ENCODE measurements around the gene NOS3. TPM values are rescaled to one million over a fixed set of nuclear protein-coding genes. Genes with fewer than 3 reads are reported as not detected.

Gene NOS3
- total RNA-seq, 2 experiments from 2014 or later = 21.6 to 22.3 TPM

DNA sequence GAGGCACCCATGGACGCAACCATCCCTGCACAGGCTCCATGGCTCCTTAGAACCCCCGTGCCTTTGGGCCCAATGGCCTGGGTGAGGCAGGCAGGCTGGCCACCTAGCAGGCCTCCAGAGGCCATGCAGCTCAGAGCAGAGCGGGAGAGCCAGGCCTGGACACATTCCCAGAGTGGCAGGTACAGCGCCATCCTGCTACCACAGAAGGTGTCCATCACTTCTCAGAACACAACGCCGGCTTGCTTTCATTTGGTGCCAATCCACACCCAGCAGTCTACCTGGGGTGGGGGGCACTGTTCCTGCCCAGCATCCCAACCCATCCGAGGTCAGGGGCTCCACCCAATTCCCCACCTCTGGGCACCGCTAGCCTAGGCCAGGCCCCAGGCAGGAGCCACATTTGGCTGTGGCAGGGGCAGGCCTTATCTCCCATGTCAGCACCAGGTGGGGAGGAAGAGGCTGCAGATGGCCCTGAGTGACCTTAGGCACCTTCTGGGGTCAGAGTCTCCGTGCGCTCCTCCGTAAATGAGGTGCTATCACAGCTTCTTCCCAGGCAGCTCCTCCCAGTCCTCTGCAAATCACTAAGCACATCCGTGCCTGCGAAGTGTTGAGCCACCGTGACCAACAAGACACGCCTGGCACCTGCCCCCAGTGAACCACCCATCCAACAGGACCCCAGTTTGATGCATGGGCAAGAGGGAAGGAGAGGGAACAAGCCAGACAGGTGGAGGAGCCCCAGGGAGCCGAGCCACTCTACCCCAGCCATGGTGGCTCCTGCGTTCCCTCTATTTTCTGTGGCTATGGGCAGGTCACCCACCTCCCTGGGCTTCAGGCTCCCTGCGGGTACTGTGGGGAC lies 26.9 kb upstream of the NOS3 start:
- Mint-ChIP-seq H3K27me3 (peaks cover 21% of the 10 kb centered on the region), H3K27ac (no peak overlapping the region), H3K4me1 (peaks cover 13% of the 10 kb centered on the region), H3K9me3 (no peaks in the 10 kb centered on the region), H3K4me3 (no peak overlapping the region), H3K36me3 (ENCODE audit: low read depth) (no peaks in the 10 kb centered on the region)
- POLR2A ChIA-PET = no interaction called here
- DNase-seq = no peak
- CTCF ChIA-PET = interaction anchor here (0.6 to 2.1 kb wide), 12 partner anchors 15 to 795 kb away, joined by 3 to 11 read pairs (median 4); no protein-coding TSS in a partner anchor

DNA sequence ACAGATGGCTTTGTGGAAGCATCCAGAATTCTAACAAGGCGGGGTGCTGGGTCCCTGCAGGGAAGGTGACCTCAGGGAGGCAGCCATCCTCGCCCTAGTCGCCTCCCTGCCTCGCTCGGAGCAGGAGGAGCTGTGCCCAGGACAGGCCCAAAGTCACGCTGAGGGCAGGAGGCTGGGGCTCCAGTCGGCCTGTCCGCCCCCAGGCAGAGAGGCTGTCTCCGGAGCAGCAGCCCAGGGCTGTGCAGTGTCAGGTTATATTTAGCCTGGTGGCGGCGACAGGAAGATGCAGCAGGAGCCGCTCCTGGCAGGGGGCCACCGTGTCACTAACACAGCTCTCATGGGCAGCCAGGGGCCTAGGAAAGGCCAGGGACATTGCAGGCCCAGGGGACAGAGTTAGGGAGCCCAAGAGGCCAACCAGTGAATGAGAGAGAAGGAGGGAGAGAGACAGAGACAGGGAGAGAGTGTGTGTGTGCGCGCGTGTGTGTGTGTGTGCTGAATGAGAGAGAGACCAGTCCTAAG lies 26.2 kb upstream of the NOS3 start:
- DNase-seq = no peak
- ChIA-PET CTCF (interaction anchor here (1.5 kb wide), 1 partner anchor 27 kb away, joined by 3 read pairs; no protein-coding TSS in a partner anchor), POLR2A (no interaction called here)
- Mint-ChIP-seq H3K27me3 (peaks cover 15% of the 10 kb centered on the region), H3K4me3 (no peak overlapping the region), H3K9me3 (no peaks in the 10 kb centered on the region), H3K27ac (no peak overlapping the region), H3K36me3 (ENCODE audit: low read depth) (no peaks in the 10 kb centered on the region), H3K4me1 (peaks cover 13% of the 10 kb centered on the region)

DNA sequence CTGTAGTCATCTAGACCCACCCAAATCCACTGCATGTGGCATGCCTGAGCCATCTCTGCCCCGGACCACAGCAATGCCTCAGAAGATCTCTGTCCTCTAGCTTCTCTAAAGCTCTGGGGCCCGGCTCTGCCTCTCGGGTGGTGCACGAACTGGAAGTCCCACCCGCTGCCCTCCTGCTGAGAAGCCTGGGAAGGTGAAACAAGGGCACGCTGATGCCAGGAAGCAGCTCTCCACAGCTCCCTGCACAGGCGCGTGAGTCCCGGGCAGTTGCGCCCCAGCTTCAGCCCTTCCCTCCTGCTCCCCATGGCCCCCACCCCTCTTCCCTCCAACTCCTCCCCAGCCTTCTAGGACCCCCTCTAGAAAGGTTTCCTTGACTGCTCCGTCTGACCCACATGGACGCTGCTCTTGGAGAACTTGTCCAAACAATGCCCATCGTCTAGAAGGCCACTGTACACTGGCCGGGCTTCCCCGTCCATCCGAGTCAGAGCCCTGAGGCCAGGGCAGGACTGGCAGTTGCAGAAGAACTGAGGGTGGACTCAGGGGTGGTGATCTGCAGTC lies 25.5 kb upstream of the NOS3 start:
- Mint-ChIP-seq H3K27ac (no peak overlapping the region), H3K9me3 (no peaks in the 10 kb centered on the region), H3K4me3 (no peak overlapping the region), H3K4me1 (peaks cover 10% of the 10 kb centered on the region), H3K36me3 (ENCODE audit: low read depth) (no peaks in the 10 kb centered on the region), H3K27me3 (peaks cover 11% of the 10 kb centered on the region)
- POLR2A ChIA-PET = no interaction called here
- CTCF ChIA-PET = interaction anchor here (1.5 kb wide), 1 partner anchor 28 kb away, joined by 3 read pairs; no protein-coding TSS in a partner anchor
- DNase-seq = no peak

DNA sequence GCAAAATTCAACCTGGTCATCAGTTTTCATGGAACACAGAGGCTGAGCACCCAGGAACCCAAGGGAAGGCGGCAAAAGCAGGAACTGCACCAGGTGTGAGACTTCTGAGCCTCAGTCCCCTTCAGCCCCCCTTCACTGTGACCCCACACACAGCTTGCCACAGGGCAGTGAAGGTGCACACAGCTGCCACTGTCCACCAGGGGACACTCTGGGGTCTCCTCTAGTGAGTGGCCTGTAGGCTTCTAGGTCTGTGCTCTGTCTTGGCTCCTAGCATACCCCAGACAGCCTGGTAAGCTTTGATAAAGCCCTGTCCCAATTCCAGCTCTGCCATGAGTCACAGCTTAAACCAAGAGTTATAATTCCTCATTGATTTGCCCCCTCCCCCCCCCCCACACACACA lies 24.8 kb upstream of the NOS3 start:
- Mint-ChIP-seq H3K4me3 (no peak overlapping the region), H3K36me3 (ENCODE audit: low read depth) (no peaks in the 10 kb centered on the region), H3K9me3 (no peaks in the 10 kb centered on the region), H3K27ac (no peak overlapping the region), H3K4me1 (peaks cover 7% of the 10 kb centered on the region), H3K27me3 (peaks cover 8% of the 10 kb centered on the region)
- ChIA-PET POLR2A (no interaction called here), CTCF (interaction anchor here (0.8 to 1.5 kb wide), 2 partner anchors 28 to 31 kb away, joined by 3 read pairs; no protein-coding TSS in a partner anchor)
- DNase-seq = no peak

DNA sequence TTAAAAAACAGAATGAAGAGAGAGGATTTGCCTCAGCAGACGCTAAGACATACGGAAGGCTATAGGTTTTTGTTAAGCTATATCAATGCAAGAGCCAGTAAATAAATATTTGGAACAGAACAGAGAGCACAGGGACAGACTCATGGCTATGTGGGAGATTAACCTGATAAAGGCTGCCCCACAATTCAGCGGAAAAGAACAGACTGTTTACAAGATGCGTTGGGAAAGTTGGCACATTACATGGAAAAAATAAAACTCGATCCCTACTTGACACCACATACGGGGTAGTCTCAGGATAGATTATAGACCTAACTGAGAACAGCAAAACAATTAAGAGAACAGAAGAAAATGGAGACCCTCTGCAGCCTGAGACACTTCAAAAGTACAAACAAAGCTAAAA lies 23.5 kb upstream of the NOS3 start:
- peaks cover 8% of the 10 kb centered on the region for H3K27me3 Mint-ChIP-seq
- no peak for DNase-seq
- no peak overlapping the region for H3K27ac Mint-ChIP-seq
- ChIA-PET POLR2A (no interaction called here), CTCF (no interaction called here)
- no peaks in the 10 kb centered on the region for H3K36me3 Mint-ChIP-seq (ENCODE audit: low read depth)
- H3K4me1 Mint-ChIP-seq = peaks cover 6% of the 10 kb centered on the region
- no peak overlapping the region for H3K4me3 Mint-ChIP-seq
- H3K9me3 Mint-ChIP-seq = no peaks in the 10 kb centered on the region

DNA sequence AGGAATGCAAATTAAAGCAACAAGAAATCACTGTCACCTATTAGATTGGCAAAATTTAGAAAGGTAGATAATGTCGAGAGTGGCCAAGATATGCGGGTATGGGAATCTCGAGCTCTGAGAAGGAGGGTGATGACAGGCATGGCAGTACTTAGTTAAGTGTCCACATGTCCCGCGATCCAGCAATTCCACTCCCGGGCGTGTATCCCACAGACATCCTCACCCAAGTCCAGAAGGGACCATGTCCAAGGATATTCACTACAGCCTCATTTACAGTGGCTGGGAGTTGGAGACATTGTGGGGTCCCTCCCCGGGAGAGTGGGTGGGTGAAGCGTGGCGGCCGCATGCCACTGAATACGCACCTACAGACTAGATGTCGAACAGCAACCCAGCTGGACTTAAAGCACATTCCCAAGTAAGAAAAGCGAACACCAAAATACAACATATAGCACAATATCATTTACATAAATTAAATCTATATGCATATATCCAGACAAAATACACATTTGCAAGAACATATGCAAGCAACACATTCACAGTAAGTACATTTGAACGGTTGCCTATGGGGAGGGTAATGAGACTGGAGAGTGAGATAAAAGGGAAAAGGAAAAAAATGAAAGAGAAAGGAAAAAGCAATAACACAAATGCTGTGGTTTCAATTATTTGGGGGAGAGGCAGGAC lies 22.6 kb upstream of the NOS3 start:
- POLR2A ChIA-PET = no interaction called here
- H3K27me3 Mint-ChIP-seq = peaks cover 8% of the 10 kb centered on the region

DNA sequence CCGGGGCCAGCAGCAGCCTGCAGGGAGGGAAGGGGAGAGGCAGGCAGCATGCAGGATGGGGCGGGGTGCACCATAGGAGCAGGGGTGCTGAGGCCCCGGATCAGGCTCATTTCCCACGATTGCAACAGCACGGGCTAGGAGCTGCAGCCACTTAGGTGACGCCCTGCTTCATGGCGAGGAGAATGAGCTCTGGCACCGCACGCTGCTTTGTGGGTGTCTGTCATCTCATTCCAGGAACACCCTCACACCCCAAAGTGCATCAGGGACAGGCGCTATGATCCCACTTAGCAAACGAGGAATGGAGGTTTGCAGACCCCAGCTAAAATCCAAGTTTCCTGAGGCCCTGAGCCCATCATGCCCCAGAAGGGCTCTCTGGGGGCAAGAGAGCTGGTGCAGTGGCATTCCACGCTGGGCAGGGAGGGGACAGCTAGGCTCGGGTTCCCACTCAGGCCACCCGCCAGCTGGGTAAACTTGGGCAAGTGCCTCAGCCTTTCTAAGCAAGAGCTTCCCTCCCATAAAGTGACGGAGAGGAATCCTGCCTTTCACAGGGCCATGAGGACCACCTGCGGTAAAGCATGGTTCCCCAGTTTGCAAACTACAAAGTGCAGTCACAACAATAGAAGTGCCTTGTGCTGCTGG lies 22.0 kb upstream of the NOS3 start:
- no peak overlapping the region for H3K27ac Mint-ChIP-seq
- DNase-seq = no peak
- no peak overlapping the region for H3K4me3 Mint-ChIP-seq
- ChIA-PET CTCF (interaction anchor here (1.0 to 1.4 kb wide), 4 partner anchors 15 to 49 kb away, joined by 3 read pairs; no protein-coding TSS in a partner anchor), POLR2A (no interaction called here)
- peaks cover 15% of the 10 kb centered on the region for H3K4me1 Mint-ChIP-seq
- H3K27me3 Mint-ChIP-seq = peaks cover 8% of the 10 kb centered on the region
- no peaks in the 10 kb centered on the region for H3K9me3 Mint-ChIP-seq
- H3K36me3 Mint-ChIP-seq (ENCODE audit: low read depth) = no peaks in the 10 kb centered on the region

More for the DNA sequence above, 22.6 kb upstream of the NOS3 start:
- CTCF ChIA-PET = interaction anchor here (1.4 kb wide), 1 partner anchor 42 kb away, joined by 3 read pairs; no protein-coding TSS in a partner anchor
- Mint-ChIP-seq H3K27ac (no peak overlapping the region), H3K36me3 (ENCODE audit: low read depth) (no peaks in the 10 kb centered on the region), H3K4me3 (no peak overlapping the region), H3K9me3 (no peaks in the 10 kb centered on the region), H3K4me1 (peaks cover 9% of the 10 kb centered on the region)
- DNase-seq = no peak

DNA sequence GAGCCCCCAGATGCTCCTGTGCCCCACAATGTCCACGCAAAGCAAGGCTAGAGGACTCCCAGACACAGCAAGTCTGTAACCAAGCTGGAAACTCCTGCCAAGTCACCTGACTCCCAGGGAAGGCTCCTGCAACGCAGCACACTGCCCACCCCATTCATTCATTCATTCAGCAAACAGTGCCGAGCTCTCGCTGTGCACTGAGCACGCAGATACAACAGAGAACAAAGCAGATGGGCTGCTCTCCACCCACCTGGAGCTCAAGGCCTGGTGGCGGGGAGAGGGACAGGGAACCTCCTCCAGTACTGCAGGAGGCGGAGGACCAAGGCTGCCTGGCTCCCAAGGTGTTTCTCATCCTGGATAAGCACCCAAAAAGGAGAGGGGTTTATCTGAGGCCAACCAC lies 21.3 kb upstream of the NOS3 start:
- Mint-ChIP-seq H3K9me3 (no peaks in the 10 kb centered on the region), H3K27me3 (peaks cover 8% of the 10 kb centered on the region), H3K4me1 (peaks cover 21% of the 10 kb centered on the region), H3K27ac (no peak overlapping the region), H3K4me3 (no peak overlapping the region), H3K36me3 (ENCODE audit: low read depth) (no peaks in the 10 kb centered on the region)
- CTCF ChIA-PET = interaction anchor here (1.0 to 1.4 kb wide), 4 partner anchors 16 to 49 kb away, joined by 3 read pairs; no protein-coding TSS in a partner anchor
- POLR2A ChIA-PET = no interaction called here
- DNase-seq = no peak

DNA sequence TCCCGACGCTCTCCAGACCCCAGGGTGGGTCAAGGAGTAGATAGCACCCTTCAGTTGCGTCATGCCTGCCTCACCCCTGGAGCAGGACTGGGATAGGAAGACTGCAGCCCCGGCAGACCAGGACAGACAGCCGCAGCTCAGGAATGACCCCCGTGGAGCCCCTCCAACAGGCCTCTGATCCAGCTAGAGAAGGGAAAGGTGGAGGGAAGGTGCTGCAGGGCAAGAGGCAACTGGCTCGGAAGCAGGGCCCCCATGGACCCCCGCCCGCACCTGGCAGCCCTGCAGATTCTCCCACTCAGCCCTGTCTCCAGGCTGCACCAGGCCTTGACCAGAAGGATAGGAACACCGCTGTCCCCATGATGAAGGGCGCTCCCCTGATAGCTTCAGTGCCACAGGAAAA lies 20.4 kb upstream of the NOS3 start:
- no peak for DNase-seq
- H3K4me1 Mint-ChIP-seq = peaks cover 26% of the 10 kb centered on the region
- no peaks in the 10 kb centered on the region for H3K36me3 Mint-ChIP-seq (ENCODE audit: low read depth)
- CTCF ChIA-PET = interaction anchor here (1.1 to 1.6 kb wide), 2 partner anchors 10 to 154 kb away, joined by 3 to 4 read pairs; no protein-coding TSS in a partner anchor
- H3K4me3 Mint-ChIP-seq = no peak overlapping the region
- H3K27me3 Mint-ChIP-seq = peaks cover 8% of the 10 kb centered on the region
- H3K9me3 Mint-ChIP-seq = no peaks in the 10 kb centered on the region
- POLR2A ChIA-PET = no interaction called here
- no peak overlapping the region for H3K27ac Mint-ChIP-seq

DNA sequence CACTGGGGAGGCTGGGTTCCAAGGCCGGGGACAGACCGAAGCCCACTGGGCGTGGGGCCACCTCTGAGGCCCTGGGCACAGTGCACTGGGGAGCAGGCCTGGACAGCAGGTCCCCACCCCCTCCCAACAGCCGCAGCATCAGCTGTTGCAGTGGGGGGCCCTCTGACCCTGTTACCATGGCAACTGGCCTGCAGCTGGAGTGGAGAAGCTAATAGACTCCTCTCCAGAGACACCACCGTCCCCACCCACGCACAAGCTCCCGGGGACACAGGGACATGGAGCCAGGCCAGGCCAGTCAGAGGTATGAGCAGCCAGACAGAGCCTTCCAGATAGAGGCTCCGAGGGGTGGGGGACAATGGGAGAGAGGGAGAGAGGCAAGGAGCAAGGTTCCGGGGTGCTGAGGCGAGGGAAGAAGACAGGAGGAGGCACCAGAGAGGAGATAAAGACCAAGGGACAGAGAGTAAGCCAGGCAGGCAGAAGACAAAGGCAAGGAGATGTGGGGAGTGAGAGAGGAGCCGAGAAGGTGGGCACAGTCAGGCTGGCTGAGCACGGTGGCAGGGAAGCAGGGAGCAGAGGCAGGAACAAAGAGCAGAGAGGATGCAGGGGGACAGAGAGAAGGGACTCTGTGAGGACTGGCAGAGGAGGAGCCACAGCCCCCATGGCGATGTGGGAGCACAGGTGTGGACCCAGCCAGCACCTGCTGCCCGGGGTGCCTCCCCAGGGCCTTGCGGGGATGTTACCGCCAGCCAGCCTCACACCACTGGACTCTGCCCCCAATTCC lies 19.4 kb upstream of the NOS3 start:
- H3K27me3 Mint-ChIP-seq = peaks cover 10% of the 10 kb centered on the region
- H3K9me3 Mint-ChIP-seq = no peaks in the 10 kb centered on the region
- H3K27ac Mint-ChIP-seq = no peak overlapping the region
- ChIA-PET CTCF (interaction anchor here (1.1 to 1.6 kb wide), 2 partner anchors 9 to 153 kb away, joined by 3 to 4 read pairs; no protein-coding TSS in a partner anchor), POLR2A (no interaction called here)
- no peaks in the 10 kb centered on the region for H3K36me3 Mint-ChIP-seq (ENCODE audit: low read depth)
- peaks cover 28% of the 10 kb centered on the region for H3K4me1 Mint-ChIP-seq
- DNase-seq = no peak
- no peak overlapping the region for H3K4me3 Mint-ChIP-seq

DNA sequence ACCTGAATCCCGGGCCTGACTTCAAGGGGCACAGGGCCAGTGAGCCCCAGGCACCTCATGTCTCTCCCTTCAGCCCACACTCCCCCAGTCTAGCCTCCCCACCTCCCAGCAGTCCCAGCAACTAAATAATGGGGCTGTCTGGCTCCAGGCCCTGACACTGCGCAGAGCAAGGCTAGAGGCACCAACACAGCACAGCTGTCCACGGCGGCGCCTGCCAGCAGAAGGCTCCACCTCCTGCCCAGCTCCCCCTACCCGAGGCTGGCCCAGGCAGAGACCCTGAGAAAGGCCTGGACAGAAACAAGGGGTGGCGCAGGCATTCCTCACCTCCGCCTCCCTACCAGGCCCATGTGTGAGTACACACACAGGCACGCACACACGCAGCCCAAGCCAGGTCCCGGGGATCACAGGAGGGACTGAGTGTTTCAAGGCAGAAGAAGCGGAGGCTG lies 18.8 kb upstream of the NOS3 start:
- Mint-ChIP-seq H3K36me3 (ENCODE audit: low read depth) (no peaks in the 10 kb centered on the region), H3K27me3 (peaks cover 12% of the 10 kb centered on the region)
- POLR2A ChIA-PET = no interaction called here

DNA sequence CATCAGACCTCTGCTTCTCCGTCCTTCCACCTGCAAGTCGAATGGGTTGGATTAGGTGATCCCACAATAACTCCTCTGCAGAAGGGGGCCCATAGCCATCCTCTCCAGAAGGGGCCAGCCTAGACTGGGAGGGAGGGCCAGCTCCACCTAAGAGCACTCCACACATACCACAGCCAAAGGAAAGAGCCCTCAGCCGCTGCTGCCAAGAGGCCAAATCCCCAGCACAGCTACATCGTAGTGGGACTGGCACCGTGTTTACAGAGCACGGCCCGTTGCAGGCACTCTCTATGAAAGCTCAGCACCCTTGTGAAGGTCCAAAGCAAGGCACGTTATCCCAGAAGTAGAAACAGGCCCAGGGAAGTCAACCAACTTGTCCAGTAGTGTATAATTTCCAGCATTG lies 18.1 kb upstream of the NOS3 start:
- Mint-ChIP-seq H3K9me3 (no peaks in the 10 kb centered on the region), H3K4me1 (peaks cover 37% of the 10 kb centered on the region), H3K27me3 (peaks cover 16% of the 10 kb centered on the region), H3K4me3 (no peak overlapping the region), H3K36me3 (ENCODE audit: low read depth) (no peaks in the 10 kb centered on the region), H3K27ac (no peak overlapping the region)
- ChIA-PET CTCF (interaction anchor here (1.3 kb wide), 1 partner anchor 38 kb away, joined by 3 read pairs; no protein-coding TSS in a partner anchor), POLR2A (no interaction called here)
- DNase-seq = no peak

More for the DNA sequence above, 18.8 kb upstream of the NOS3 start:
- Mint-ChIP-seq H3K4me1 (peaks cover 32% of the 10 kb centered on the region), H3K27ac (no peak overlapping the region), H3K4me3 (no peak overlapping the region), H3K9me3 (no peaks in the 10 kb centered on the region)
- no peak for DNase-seq
- CTCF ChIA-PET = no interaction called here
